ENCODE data around the gene HEATR9.
"Not testable (repeated sequence)": the region's sequence is repeated elsewhere in the genome, so short reads cannot be mapped to it uniquely, and the experiment has no call there.

The HEATR9 gene

GRCh38 chr17:35868737-35869136, at the start of gene HEATR9:
Gene HEATR9 (minus strand): TSS chr17:35868891. CDS start chr17:35868742, 149 bp downstream.
- no peak for DNase-seq (ENCODE audit: low read depth in 2 of 2)

DNA sequence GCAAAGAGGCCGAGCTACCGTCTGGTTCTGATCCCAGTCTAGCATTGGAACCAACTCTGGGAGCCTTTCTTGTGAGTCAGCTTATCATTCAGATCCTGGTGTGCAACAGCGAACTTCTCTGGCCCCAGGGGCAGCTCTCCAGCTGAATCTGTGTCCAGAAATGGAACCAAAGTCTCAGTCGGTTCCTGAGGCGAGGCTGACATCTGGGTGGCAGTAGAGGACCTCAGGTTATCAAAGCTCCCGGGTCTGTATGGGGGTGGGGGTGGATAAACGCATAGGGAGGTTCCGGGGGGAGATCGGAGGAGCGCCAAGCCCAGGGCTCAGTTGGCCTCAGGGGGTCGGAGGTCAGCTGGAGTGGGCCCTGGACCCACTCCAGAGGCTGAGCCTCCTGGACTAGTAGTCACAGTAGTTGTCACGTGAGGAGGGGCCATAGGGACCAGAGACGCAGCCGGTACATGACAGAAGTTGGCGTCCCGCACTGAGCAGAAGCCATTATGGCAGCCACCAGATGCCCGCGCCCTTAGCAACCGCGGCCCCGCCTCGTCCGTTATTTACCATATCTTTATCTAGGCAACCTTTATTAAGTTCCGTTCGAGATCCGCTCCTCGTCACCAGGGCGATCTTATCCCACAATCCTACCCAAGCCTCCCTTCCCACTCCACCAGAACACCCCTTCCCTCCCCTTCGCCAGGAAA, 49.0 kb upstream of the HEATR9 start:
- DNase-seq (ENCODE audit: low read depth in 2 of 2): no peak

- DNase-seq (ENCODE audit: low read depth in 2 of 2): no peak
Observed at GRCh38 chr17:35915153-35915964, 46.7 kb upstream of the HEATR9 start.

DNA sequence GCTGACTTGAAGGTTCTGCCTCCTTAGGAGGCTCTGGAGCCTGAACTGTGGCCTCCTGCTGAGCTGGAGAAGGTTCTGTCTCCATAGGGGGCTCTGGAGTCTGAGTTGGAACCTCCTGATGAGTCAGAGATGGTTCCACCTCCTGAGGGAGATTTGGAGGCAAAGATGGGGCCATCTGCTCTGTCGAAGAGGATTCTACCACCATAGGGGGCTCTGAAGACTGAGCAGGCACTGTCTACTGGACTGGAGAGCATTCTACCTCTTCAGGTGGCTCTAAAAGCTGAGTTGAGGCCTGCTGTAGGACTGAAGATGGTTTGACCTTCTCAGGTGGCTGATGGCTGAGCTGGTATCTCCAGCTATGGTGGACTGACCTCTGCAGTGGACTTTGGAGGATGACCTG, 45.7 kb upstream of the HEATR9 start:
- no peak for DNase-seq (ENCODE audit: low read depth in 2 of 2)

GRCh38 chr17:35913609-35914008, 44.9 kb upstream of the HEATR9 start:
- no peak for DNase-seq (ENCODE audit: low read depth in 2 of 2)

GRCh38 chr17:35912942-35913341, 44.3 kb upstream of the HEATR9 start:
- DNase-seq (ENCODE audit: low read depth in 2 of 2): no peak

GRCh38 chr17:35912339-35912912, 43.7 kb upstream of the HEATR9 start:
- no peak for DNase-seq (ENCODE audit: low read depth in 2 of 2)

GRCh38 chr17:35909408-35909807, 40.7 kb upstream of the HEATR9 start:
- no peak for DNase-seq (ENCODE audit: low read depth in 2 of 2)

- DNase-seq (ENCODE audit: low read depth in 2 of 2): no peak
Observed at GRCh38 chr17:35907691-35908090, 39.0 kb upstream of the HEATR9 start.

DNA sequence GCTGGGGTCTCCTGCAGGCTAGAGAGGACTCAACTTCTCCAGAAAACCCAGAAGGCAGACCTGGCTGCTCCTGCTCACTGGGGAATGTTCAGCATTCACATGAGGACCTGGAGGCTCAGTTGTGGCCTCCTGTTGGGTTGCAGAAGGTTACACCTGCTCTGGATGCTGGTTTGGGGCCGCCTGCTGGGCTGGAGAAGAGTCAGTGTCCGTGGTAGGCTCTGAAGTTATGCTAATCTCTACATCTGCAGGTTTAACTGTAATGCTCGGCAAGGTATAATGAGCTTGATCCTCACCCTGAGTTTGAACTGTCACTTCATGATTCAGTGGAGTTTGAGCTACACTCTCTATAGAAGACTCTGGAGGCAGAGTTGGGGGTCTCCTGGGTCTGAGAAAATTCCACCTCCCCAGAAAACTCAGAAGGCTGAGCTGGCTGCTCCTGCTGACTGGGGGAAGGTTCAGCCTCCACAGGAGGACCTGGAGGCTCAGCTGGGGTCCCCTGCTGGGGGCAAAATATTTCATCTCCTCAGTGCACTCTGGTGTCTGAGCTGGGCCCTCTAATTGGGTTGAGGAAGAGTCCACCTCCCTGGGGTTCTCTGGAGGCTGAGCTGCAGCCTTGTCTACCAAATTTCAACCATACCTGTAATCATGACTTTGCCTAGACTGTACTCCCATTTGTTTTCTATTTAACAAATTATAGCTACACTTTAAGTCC, 38.4 kb upstream of the HEATR9 start:
- no peak for DNase-seq (ENCODE audit: low read depth in 2 of 2)

- DNase-seq (ENCODE audit: low read depth in 2 of 2): no peak
Observed at GRCh38 chr17:35906191-35906925, 37.7 kb upstream of the HEATR9 start.

DNA sequence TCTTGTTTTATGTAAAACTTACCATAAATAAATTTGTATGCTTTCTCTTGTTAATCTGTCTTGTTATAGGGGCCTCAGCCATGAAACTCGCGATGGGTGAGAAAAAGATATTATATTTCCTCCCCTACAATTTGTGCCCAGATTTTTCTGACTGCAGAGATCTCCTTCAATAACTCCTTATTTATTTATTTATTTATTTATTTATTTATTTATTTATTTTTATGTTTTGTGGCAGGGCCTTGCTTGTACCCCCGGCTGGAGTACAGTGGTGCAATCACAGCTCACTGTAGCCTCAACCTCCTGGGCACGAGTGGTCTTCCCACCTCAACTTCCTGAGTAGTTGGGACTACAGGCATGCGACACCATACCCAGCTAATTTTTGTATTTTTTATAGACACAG, 34.8 kb upstream of the HEATR9 start:
- DNase-seq (ENCODE audit: low read depth in 2 of 2): no peak

DNA sequence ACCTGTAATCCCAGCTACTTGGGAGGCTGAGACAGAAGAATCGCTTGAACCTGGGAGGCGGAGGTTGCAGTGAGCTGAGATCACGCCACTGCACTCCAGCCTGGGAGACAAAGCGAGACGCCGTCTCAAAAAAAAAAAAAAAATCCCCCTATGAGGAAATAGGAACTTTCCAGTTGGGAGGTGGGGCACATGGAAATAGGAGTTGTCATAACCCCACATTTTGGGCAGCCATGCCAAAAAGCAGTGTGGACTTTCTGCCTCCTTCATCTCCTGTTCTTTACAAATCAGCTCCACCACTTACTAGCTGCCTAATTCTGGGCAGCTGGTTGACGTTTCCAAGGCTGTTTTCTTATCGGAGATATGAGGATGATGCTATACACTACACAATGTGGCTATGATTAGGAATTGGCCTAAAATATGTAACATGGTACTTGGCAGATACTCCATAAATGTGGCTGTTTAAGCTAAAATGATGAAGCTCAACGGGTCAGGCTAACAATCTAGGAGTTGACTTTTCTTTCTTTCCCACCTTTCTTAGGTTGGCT, 33.0 kb upstream of the HEATR9 start:
- DNase-seq (ENCODE audit: low read depth in 2 of 2): no peak

DNA sequence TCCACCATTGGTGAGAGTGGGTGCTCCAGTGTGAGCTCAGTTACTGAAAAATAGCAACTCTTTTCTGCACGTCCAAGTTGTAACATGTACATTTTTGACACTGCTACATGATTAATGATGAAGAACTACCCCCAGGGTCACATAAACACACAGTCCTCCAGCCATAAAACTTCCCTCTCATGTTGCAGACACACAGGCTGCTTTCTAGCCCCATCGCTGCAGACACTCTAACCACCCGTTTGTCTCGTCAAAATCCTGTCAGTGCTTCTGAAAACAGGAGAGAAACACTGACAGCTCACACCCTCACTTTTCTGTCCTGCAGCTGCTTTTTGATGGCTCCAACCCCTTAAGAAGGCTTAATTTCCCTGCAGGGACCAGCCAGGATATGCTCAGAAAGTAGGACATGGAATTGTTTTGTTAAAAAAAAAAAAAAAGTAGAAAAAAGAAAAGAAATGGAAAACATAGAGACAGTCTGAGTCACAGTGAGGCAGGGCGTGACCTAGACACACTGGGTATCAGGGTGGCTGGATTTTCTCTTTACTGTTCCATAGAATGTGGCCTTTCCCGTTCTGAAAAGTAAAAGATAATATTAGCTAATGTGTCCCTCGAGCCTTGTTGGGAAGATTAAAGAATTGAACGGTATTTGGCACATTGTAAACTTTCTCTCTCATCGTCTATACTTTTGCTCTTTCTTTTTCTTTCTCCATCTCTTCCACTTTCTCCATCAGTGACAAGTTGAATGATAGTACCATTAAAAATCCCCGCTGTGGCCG, 32.2 kb upstream of the HEATR9 start:
- DNase-seq (ENCODE audit: low read depth in 2 of 2): no peak

- no peak for DNase-seq (ENCODE audit: low read depth in 2 of 2)
Observed at GRCh38 chr17:35900280-35900679, 31.6 kb upstream of the HEATR9 start.

- DNase-seq (ENCODE audit: low read depth in 2 of 2): no peak
Observed at GRCh38 chr17:35898283-35899070, 29.8 kb upstream of the HEATR9 start.

- not testable (repeated sequence) for DNase-seq (ENCODE audit: low read depth in 2 of 2)
Observed at GRCh38 chr17:35897772-35898171, 29.1 kb upstream of the HEATR9 start.

DNA sequence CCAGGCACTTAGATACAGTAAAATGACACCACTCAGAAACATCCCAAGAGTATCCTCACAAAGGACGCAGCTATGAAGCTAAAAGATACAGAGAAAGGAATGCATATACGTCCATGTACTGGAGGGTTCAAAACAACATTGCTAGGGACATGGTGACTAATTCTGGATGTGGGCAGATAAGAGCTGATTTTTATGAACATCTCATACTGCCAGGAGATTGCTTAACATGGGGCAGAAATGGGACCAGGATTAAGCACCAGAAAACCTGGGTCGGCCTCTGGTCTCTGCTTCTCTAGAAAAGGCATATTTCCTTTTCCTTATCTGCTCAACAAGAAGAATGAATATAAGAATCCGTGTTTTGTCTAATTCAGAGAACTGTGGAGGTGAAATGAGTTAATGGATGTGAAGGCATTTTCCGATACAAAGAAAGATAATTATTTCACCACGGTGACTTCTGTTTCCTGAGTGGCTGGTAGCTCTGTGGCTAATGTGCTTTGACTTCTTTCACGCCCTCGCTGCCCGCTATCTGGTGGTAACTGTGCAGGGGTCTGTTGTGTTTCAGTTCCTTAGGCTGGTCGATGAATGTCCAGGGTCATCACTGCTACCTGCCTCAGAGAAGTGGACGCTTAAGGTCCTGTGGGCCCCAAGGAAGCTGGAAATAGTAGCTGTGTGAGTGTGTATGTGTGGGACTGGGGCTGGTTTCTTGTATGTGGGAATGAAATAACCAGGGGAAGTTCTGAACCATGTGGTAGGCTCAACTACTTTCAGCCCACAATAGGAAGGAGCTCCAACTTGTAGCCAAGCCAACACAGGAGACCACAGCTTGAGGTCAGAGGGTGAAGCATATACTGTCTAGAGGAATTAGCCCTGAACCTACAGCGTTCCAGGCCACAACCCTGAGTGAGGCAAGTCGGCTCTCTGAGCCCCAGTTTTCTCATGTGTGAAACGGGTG, 27.2 kb upstream of the HEATR9 start:
- no peak for DNase-seq (ENCODE audit: low read depth in 2 of 2)

- DNase-seq (ENCODE audit: low read depth in 2 of 2): no peak
Observed at GRCh38 chr17:35894206-35894605, 25.5 kb upstream of the HEATR9 start.
